Panc1 (cell line): ENCODE data around the gene CD151.

Source experiments
- POLR2AphosphoS5 ChIP-seq: IDR thresholded peaks from 2 replicates; pipeline ENCODE4 v1.6.1; 2012; ENCODE audit warnings: mild to moderate bottlenecking, low read depth, low read length, moderate library complexity
- TCF7L2 ChIP-seq: IDR thresholded peaks from 2 replicates; pipeline ENCODE4 v1.6.1; 2011; ENCODE audit warnings: mild to moderate bottlenecking, low read depth, low read length, inconsistent platforms
- TF ChIP-seq, protein P1 (sequence below): fragments of 450-650 bp; IDR thresholded peaks from 2 replicates; pipeline ENCODE4 v1.5.1; 2017; ENCODE audit warnings: mild to moderate bottlenecking

DNA sequence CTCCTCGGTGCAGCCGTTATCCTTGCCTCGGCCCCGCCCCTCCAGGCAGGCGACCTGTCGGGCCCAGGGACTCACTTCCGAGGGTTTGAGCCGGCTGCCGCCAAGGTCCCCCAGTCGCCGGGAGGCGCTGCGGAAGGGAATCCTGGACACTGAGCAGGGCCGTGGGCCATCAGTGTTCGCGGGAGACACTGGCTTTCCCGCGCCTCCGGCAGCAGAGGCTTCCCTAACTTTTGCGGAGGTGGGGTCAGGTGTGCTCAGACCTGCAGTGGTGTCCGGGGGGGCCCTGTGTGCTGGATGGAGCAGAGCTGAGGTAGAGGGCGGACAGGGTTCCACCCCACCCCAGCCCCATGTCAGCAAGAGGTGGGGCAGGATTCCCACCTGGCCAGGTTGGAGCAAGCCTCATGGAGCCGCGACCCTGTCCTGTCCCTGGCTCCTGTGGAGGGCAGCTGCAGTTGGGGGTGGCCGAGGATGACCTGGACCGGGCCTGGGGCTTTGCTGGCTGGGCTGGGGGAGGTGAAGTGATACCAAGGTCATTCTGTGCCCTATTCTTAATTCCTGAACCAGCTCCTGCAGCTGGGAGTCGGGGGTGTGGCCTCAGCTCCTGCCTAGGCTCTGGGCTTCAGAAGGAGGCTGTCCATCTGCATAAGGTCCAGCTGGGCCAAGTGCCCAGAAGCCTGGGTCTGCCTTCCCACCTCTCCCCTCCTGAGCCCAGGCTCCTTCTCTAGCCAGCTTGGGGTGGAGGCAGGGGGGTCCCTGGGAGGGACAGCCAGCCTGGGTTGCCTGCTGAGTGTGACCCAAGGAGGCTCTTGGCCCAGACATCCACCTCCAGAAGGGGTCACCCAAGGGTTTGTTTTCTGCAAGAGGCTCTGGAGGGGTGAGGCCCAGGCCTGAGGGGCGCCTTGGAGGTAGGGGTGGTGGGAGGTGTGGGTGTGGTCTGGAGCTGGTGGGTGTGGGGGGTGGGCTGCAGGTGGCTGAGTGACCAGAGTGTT, 18.3 kb downstream of the CD151 start:
- TF ChIP-seq POLR2AphosphoS5 (no peak), TCF7L2 (no peak)
- TF ChIP-seq, protein P1, sequence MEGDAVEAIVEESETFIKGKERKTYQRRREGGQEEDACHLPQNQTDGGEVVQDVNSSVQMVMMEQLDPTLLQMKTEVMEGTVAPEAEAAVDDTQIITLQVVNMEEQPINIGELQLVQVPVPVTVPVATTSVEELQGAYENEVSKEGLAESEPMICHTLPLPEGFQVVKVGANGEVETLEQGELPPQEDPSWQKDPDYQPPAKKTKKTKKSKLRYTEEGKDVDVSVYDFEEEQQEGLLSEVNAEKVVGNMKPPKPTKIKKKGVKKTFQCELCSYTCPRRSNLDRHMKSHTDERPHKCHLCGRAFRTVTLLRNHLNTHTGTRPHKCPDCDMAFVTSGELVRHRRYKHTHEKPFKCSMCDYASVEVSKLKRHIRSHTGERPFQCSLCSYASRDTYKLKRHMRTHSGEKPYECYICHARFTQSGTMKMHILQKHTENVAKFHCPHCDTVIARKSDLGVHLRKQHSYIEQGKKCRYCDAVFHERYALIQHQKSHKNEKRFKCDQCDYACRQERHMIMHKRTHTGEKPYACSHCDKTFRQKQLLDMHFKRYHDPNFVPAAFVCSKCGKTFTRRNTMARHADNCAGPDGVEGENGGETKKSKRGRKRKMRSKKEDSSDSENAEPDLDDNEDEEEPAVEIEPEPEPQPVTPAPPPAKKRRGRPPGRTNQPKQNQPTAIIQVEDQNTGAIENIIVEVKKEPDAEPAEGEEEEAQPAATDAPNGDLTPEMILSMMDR, result no peak; the same call in 1 of the 2 replicates
